IPS-NIHi7 (cell line): ENCODE data around the gene SLC25A43.
"Not testable (repeated sequence)": the region's sequence is repeated elsewhere in the genome, so short reads cannot be mapped to it uniquely, and the experiment has no call there.

Source experiments
- DNase-seq: peaks from one replicate; pipeline ENCODE4 v3.0.0; 2012; ENCODE audit warnings: mixed read lengths; ENCODE audit errors: extremely low spot score

SLC25A43 gene

DNA sequence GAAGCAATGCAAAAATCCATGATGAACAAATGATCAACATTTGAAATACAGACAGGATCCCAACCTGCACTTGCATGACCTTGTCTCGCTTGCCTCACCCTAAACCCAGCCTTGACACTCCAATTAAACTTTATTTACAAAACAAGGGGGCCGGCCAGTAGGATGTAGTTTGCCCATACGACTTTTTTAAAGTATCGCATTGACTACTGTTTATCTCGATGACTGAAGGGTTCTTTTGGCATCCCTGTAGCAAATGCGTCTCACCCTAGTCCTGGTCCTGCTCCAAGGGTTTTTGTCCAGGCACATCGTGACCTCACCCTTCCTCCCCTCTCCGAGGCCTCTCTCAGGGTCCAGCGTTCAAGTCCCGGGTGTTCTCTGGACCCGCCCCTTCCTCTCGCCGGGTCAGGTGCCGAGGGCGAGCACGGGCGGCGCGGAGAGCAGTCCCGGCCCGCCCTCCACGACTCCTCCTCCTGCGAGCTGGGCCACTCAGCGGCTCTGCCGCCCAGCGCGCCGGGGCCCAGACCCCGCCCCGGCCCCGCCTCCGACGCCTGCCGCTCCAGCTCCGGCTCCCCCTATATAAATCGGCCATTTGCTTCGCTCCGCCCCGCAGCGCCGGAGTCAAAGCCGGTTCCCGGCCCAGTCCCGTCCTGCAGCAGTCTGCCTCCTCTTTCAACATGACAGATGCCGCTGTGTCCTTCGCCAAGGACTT is 68.9 kb downstream of the SLC25A43 start, which contains the start of gene SLC25A5:
Gene SLC25A5 (plus strand): TSS at position 603 of the 709 bp plus-strand sequence. CDS start 72 bp downstream, at position 675.
- DNase-seq: peak; percentile 82

DNA sequence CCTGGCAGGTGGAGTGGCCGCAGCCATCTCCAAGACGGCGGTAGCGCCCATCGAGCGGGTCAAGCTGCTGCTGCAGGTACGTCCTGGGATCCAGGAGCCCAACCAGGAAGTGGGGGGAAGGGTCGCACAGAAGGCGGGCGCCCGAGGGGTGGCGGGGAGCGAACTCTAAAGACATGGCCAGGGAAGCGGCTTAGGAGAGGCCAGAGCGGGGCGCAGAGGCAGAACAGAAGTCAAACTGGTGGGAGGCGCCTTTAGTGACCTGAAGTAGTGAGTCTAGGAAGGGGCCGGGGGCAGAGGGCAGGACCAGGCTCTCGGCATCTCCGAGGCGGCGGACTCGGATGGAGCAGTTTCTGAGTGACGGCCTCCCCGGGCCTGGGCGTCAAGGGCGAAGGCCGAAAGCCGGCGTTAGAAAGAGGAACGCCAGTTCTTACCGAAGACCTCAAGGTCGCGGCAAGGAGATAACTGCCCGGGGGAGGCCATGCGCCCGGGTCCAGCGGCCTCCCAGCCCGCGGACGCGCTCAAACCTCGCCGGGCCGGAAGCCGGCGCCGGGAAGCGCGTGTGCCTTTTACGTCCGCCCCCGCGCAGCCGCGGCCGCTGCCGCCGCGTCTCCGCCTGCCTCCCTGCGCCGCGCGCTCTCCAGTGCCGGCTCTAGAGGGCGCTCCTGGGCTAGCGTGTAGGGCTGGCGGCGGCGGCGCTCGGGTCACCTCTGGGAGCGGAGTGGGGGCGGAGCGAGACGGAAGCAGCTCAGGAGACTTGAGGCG is 69.6 kb downstream of the SLC25A43 start:
- peak; percentile 68 for DNase-seq

DNA sequence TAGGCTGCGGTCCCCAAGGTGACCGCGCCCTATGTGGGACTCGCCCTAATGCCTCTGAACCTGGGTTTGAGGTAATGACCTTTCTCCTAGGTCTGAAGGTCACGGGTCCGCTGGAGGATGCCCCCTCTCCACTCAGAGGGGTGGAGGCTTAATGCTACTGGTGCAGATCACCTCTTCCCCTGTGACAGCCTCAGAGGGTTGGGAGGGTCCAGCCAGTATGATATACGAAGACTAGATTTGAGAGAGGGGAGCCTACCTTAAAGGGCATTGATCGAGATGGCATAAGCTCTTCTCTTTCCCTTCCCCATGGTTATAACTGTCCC is 70.1 kb downstream of the SLC25A43 start:
- DNase-seq: no peak

DNA sequence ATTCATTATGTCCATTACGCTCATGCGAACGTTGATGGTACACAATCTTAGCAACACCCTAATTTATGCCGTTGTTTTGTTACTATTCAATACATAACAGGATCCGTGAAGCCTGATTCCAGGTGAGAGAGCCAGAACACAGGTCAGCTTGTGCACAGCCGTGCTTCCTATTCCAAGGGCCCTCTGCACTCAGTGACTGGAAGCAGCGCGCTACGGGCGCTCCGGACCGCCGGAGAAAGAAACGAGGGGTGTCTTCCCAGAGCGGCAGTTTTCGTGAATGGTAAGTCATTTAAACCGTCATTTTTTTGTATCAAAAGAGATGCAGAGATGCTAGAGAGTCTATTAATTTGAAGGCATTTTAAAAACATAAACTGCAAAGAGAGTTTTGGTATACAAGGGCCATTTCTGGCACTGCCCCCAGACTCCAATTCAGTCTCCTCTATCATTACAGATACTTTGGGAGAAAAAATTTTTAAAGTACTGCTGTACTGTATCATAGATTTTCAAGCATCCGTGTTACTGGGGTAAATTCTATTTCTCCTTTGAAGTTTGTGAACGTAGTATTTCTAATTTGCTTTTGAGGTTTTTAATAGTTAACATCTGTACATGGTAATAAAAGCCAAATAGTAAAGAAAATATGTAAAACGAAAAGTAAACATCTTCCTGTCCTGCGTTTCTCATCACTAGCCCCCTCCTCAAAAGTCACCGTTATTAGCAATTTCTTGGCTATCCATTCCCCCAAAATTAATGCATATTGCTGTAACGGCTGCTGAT is 75.7 kb downstream of the SLC25A43 start:
- DNase-seq: no peak

DNA sequence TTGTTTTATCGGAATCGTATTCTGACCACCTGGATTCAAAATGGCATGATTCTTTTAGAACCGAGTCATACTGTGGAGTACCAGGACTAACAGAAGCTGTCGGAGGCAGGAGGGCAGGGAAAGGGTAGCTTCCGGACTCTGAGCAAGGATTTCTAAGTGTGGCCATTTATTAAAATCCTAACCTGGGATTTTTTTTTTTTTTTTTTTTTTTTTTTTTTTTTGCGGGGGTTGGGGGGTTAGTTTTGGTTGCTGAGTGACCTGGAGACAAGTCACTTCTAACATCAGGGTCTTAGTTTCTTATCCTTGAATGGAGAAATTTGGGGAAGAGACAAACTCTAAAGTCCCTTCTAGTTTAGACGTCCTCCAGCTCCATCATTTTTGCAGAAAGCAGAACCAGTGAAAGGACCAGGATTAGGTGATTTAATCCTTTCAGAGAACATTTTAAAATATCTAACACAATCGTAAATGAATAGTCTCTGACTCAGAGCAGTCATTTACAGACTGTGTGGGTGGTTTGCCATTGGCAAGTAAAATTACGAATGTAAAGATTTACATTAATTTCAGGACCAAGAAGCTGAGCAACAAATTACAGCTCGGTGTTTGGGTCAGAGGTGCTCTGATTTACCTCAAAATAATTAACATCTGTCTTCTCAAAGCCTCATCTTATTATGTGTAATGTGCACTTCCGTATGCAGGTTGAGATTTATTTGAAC is 76.4 kb downstream of the SLC25A43 start:
- no peak for DNase-seq

DNA sequence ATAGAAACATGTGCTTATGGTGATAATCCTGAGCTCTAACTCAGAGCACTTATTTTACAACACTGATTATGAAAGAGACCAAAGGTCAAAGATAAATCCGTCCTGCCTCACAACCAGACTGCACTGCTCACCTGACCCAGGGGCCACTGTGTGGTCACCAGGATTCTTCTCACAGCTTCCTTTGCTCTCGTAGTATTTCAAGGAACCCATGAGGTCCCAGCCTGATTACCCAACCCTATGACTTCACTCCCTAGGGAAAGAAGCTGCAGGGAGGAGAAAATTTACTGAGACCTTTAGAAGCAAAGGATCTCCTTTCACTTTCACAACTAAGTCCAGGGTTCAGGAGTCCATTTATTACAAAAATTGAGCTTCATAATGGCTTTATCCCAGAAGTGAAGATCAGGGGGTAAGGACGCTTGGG is 78.7 kb downstream of the SLC25A43 start:
- no peak for DNase-seq

DNA sequence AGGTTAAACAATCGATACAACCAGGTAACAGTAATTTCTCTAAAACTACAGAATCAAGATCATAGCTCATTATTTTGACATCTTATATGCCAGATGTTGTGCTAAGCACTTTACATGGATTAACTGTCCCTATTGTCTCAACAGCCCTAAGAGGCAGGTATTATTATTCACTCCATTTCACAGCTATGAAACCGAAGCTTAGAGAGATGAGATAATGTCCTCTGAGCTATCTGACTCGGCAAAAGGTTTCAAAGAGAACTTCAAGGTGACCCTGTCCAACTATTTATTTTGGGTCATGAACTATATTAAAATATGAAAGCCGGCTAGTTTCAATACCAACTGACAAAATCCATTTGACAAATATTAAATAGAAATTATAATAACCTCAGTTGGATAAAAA is 79.4 kb downstream of the SLC25A43 start:
- DNase-seq: no peak

DNA sequence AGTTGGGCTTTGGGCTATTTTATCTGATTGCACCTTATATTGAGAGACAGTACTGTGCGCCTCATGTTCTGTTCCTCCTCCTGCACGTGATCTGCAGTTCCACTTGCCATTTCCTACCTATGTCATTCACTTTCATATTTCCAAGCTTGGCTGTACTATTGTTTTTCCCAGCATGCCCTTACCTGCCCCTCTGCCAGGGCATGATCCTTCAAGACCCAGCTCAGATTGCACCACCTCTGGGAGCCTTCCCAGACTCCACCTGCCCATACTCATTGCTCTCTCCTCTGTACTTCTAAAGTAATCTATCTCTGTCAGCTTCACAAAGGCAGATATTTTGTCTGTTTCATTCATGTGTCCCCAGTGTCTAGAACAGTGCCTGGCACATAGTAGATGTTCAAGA is 80.7 kb downstream of the SLC25A43 start:
- DNase-seq: no peak

DNA sequence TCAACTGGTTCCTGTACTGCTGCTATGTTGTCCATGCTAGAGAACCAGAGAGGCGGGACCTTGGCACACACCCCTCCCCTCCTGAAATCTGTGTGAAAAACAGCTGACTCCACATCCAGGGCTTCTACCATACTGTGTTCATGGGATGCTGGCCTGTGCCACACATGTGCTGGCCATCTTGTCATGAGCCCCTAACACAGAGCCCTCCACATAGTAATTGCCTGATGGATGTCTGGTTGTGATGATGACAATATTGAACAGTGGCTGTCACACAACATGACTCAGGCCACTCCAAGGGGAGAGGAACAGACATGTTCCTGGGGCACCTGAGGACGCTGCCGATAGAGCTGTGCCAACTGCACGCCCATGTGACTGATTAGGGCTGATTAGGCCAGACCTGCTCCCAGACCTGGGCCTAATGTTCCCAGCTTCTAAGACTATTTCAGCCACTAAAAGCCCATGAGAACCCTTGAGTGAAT is 82.2 kb downstream of the SLC25A43 start:
- DNase-seq: no peak

DNA sequence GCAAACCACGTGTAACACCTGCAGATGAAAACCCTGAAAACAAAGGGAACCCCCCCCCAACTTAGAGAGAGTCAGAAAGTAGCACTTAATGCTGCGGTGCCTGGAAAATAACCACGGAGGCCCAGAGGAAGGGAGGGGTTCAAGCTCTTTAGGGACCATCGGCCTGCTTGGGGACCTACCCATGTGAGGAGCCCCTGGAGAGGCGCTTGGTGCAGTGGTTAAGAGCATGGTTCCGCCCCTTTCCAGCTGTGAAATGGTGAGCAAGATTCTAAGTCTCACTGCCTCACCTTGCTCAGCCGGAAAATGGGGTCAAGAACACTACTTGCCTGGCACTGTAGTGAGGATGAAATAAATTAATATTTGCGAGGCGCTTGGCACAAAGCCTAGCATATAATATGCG is 82.9 kb downstream of the SLC25A43 start:
- no peak for DNase-seq

DNA sequence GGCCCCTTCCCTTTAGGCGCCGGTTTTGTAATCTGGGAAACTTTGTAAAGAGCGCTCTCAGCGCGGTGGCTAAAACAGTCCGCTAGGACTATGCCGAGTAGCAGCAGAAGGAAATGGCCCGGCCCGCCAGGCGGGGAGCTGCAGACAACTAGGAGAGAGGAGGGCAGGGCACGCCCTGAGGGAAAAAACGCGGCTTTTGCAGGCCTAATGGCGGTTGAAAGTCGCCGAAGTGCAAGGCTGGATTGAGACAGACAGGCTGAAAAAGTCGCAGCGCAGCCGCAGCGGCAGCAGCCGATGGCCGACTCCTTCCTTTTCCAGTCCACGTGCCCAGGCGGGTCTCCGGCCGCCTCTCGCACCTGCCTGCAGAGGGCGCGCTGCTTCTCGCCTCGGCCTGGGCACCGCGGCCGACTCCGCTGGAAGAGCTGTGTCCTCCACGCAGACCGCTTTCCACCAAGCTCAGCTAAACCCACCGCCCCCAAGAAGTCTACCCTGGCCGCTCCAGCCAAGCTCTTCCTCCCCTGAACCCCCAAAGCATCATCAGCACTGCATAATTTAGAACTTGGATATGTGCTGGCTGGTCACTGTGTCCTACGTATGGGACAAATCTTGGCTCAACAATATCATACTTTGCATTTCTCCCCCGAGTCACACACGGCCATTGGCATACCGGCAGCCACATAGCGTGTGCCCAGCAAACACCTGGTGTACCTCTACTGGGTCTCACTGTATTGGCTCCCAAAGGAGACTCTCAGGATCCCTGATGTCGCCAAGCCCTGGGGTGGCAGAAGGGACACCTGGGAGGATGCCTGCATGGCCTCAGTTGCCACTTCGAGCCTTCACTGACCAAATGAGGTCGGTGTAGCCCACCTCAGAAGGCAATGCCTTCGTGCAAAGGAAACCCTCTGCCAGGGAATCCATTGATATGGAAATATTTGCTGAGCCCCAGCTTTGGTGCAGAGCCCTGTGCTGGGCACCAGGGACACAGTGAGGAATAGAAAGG is 83.6 kb downstream of the SLC25A43 start:
- peak; percentile 63 for DNase-seq

DNA sequence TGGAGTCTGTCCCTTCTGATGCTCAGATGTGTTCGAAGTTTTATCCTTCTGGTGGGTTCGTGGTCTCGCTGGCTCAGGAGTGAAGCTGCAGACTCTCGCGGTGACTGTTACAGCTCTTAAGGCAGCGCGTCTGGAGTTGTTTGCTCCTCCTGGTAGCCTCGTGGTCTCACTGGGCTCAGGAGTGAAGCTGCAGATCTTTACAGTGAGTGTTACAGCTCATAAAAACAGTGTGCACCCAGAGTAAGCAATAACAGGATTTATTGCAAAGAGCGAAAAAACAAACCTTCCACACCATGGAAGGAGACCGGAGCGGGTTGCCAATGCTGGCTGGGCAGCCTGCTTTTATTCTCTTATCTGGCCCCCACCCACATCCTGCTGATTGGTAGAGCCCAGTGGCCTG is 87.6 kb downstream of the SLC25A43 start:
- DNase-seq: no peak

DNA sequence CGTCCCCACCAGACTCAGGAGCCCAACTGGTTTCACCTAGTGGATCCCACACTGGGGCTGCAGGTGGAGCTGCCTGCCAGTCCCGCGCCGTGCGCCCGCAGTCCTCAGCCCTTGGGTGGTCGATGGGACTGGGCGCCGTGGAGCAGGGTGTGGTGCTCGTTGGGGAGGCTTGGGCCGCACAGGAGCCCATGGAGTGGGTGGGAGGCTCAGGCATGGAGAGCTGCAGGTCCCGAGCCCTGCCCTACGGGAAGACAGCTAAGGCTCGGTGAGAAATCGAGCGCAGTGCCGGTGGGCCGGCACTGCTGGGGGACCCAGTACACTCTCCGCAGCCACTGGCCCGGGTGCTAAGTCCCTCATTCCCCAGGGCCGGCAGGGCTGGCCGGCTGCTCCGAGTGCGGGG is 88.6 kb downstream of the SLC25A43 start:
- DNase-seq: not testable (repeated sequence)

DNA sequence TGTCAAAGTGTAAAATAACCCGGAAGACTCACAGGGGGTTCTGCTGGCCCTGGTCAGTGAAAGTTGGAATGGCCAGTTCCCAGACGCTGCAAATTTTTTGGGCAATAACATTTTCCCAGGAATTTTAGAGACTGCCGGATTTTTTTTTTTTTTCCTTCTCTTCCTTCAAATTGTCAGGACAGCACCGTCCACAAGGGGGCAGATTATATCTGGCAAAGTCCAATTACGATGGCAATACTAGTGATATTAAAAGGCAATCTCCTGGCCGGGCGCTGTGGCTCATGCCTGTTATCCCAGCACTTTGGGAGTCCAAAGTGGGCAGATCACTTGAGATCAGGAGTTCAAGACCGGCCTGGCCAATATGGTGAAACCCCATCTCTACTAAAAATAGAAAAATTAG is 89.6 kb downstream of the SLC25A43 start:
- no peak for DNase-seq

DNA sequence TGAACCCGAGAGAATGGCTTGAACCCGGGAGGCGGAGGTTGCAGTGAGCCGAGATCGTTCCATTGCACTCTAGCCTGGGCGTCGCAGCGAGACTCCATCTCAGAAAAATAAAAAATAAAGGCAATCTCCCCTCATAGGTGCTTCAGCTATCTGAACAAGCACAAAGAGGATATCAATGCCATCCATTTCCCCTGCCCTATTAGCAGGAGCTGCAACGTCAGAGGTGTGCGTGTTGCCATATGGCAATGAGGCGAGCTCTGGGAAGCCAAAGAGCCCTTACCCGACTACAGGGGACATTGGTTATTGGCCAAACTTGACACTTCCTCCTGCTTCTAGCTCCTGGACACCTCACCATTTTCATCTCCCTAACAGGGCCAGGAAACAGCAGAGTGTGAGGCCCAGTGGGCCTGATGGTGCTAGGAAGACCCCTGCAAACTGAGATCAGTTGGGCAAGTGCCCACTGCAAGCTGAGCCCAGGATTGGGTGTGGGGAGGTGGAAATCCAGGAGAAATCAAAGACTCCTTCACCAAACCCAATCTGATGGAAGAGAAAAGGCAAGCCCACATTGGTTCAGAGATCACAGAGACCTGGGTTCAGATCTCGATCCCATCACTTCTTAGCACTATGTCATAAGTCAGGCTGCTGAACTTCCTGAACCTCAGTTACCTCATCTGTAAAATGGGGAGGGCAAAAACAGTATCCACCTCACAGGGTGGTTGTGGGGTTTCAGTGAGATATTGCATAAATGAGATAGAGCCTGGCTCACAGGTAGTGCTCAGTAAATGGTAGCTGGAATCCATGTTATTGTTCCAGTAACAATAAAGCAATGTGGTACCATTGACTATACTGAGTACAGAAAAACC is 90.3 kb downstream of the SLC25A43 start:
- no peak for DNase-seq

DNA sequence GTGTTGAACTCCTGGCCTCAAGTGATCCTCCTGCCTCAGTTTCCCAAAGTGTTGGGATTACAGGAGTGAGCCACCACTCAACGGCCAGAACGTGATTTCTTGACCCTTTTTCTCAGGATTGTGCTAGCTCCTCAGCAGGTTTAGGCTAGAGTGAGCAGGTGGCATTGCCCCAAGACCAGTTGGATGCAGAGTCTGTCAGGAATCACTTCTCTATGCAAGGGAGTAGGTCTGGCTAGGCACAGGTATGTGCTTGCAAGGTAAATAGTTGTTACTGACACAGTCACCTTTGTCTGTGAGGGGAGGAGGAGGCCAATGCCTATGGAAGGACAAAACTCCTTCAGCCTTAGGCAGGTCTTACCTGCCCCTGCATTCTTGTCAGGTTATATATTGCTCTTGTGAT is 93.3 kb downstream of the SLC25A43 start:
- DNase-seq: no peak

DNA sequence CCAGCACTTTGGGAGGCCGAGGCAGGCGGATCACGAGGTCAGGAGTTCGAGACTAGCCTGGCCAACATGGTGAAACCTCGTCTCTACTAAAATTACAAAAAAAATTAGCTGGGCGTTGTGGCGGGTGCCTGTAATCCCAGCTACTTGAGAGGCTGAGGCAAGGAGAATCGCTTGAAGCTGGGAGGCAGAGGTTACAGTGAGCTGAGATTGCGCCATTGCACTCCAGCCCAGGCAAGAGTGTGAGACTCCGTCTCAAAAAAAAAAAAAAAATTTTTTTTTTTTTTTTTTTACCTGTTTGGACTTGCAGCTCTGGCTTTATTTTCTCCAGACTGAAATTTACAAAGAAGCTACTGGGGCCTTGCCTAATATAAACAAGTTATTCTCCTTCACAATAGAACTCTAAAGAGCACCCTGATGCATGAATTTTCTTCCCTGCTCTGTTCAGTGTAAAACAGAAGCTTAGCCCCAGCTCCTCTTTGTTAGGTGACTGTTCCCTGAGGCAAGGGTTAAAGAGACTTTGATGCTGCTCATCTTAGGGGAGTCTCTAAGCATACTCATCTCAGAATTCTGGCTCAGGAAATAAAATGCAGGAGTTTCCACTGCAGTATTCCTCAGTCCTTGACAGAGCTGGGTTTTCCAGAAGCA is 94.8 kb downstream of the SLC25A43 start:
- not testable (repeated sequence) for DNase-seq

DNA sequence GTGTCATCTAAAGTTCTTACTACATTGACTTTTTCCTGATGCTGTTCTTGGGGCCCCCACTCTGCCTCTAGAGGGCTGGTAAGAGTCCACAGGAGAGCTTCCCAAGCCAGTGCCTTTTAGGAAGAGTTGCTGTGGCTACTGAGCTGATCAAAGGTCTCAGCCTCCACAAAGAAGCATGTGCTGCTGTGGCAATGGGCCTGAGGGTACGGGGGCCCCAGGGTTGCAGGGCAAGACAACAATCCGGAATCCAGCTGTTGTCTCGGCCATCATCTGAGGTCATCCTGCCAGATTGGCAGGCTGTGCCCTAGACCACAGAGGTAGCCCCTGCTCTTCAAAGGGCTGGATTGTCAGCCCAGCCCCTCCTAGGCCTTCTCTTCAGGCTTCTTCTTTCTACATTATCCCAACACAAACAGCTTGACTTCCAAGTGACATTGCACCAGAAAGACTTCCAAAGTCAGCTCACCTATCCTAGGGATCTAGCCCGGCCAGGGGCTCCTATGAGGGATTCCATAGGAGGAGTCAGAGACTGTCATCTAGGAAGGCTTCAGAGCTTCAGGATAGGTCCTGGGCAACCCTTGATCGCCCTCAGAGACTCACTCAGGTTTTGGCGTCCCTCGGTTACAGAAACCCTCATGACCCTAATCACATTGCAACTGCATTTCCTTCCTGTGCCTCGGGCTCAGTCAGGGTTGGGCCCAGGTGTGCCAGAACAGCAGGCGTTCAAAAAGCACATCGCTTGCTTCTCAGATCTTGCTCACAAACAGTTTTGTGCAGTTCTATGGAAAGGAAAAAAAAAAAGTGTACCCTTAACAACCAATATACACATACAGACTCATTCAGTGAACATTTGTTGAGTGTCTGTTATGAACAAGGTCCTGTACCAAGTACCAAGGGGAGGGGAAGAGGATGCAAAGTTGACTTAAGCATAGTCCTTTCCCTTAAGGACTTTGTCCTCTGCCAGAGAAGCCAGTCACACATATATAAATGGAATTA is 96.9 kb downstream of the SLC25A43 start:
- DNase-seq: no peak
